Hepatocyte (in vitro differentiated cells): ENCODE data around the gene CMSS1.

Experiments used
- CTCF ChIP-seq: fragments of 200-600 bp; sonication (generic); IDR thresholded peaks from 2 replicates; pipeline ENCODE4 v1.5.1; 2016; ENCODE audit warnings: antibody characterized with exemption, mild to moderate bottlenecking; ENCODE audit not compliant: poor library complexity
- EZH2 ChIP-seq: fragments of 200-600 bp; sonication (generic); IDR thresholded peaks from 2 replicates; pipeline ENCODE4 v1.6.1; 2016; ENCODE audit warnings: antibody characterized with exemption, mild to moderate bottlenecking, borderline replicate concordance
- EZH2phosphoT487 ChIP-seq: fragments of 200-600 bp; sonication (generic); IDR thresholded peaks from one replicate; pipeline ENCODE4 v1.6.1; 2018; ENCODE audit warnings: antibody characterized with exemption, mild to moderate bottlenecking, low read depth, moderate library complexity; ENCODE audit not compliant: unreplicated experiment, severe bottlenecking

GRCh38 chr3:99772671-99773070, 45.0 kb upstream of the CMSS1 start:
- TF ChIP-seq EZH2 (no peak), CTCF (no peak), EZH2phosphoT487 (no peak)
